ENCODE results near the gene TRMT112.

DNA sequence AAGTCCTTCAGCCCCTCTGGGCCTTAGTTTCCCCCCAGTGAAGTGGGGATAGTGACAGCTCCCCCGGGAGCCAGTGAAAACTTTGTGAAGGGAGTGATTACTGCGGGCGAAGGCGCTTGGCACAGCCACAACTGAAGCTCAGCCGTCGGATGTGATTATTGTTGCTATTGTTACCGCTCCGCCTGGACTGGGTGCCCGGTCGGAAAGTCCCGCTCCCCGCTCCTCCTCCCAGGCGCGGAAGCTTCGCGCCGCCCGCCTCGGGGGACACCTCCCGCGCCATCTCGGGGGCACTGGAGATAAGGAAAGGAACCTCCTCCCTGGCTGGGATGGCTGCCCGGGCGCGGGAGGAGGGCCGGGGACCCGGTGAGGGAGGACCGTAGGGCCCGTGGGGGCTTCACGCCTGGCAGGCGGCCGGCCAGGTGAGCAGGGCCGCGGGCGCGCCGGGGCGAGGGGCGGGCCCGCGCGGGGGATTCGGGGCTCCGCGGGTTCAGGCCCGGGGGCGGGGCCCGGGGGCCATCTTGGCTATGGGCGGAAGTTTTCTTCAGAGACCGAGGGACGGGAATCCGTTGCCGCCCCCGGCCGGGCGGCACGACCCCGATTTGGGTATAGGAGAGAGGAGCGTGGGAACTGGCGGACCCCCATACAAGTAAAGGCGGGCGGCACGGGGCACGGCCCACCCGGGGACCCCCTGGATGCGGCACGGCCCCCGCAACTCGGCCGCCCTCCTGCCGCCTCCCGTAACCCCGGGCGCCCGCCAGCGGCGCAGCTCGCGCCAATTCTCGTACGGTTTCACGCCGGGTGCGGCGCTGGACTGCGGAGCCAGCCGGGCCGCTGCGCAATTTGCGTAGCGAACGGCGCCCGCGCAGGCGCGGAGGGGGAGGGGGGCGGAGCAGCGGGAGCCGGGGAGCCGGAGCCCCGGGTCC, 32.1 kb downstream of the TRMT112 start, which contains the start of gene GPR137:
- TF ChIP-seq, protein P1, sequence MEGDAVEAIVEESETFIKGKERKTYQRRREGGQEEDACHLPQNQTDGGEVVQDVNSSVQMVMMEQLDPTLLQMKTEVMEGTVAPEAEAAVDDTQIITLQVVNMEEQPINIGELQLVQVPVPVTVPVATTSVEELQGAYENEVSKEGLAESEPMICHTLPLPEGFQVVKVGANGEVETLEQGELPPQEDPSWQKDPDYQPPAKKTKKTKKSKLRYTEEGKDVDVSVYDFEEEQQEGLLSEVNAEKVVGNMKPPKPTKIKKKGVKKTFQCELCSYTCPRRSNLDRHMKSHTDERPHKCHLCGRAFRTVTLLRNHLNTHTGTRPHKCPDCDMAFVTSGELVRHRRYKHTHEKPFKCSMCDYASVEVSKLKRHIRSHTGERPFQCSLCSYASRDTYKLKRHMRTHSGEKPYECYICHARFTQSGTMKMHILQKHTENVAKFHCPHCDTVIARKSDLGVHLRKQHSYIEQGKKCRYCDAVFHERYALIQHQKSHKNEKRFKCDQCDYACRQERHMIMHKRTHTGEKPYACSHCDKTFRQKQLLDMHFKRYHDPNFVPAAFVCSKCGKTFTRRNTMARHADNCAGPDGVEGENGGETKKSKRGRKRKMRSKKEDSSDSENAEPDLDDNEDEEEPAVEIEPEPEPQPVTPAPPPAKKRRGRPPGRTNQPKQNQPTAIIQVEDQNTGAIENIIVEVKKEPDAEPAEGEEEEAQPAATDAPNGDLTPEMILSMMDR (IDR thresholded peaks at IDR 0.05): no peak
- peak in 1 of 2 donors; percentile 59 for TF ChIP-seq POLR2A (IDR thresholded peaks at IDR 0.05)

Data from thyroid gland (tissue), 4 donors.